Testis (tissue), 2 donors: ENCODE data around the gene KCTD17.

Source experiments
- CTCF ChIP-seq, 3 experiments: fragments of 450-650 bp in 2 of 3; fragments of 200-600 bp in 1 of 3; sonication (generic) in 1 of 3; IDR thresholded peaks; one replicate each; pipeline ENCODE4 v1.5.1; 2016 to 2019; ENCODE audit warnings: antibody characterized with exemption in 3 of 3, mild to moderate bottlenecking in 2 of 3, moderate library complexity in 1 of 3
- POLR2A ChIP-seq: fragments of 450-650 bp; IDR thresholded peaks from one replicate; pipeline ENCODE4 v1.6.1; 2017; ENCODE audit warnings: antibody characterized with exemption, mild to moderate bottlenecking, moderate library complexity

- TF ChIP-seq CTCF (IDR thresholded peaks at IDR 0.05): no peak
- TF ChIP-seq POLR2A: no peak
These were observed 5.7 kb downstream of the KCTD17 start for GRCh38 chr22:37057226-37057625.
